Pancreas (tissue), 10 donors: ENCODE results near the gene ITPR1. TPM values are rescaled to one million over a fixed set of nuclear protein-coding genes. Genes with fewer than 3 reads are reported as not detected.

Experiments used
- ATAC-seq, 4 donors: fragments of 200-7000 bp; cut with Tn5 transposase; one replicate each; pipeline versions ENCODE4 v1.8.0 to v1.9.1; 2020; ENCODE audit warnings: mild to moderate bottlenecking in 4 of 4, moderate library complexity in 4 of 4
- DNase-seq, 6 donors: peaks; one replicate each; pipeline ENCODE4 v3.0.0-alpha.2; 2020
- FAIRE-seq: peaks from 2 replicates; lab custom pipeline; 2012; peaks lifted over from hg19 to GRCh38; lab: Jason Lieb, UNC
- H3K27ac ChIP-seq, 4 donors: fragments of 200-600 bp; sonication (generic); 1 replicate in 3 of 4; 2 replicates in 1 of 4; pipeline versions ENCODE4 v1.5.0 to v1.8.0; 2020
- H3K27me3 ChIP-seq, 4 donors: fragments of 200-600 bp; one replicate each; pipeline ENCODE4 v1.8.0; 2021
- H3K36me3 ChIP-seq, 3 donors: fragments of 200-600 bp; sonication (generic) in 1 of 3; one replicate each; pipeline versions ENCODE4 v1.5.0 to v1.8.0; 2020 to 2021
- H3K4me1 ChIP-seq, 3 donors: fragments of 200-600 bp; one replicate each; pipeline ENCODE4 v1.8.0; 2021
- H3K4me3 ChIP-seq, 4 donors: fragments of 200-600 bp; sonication (generic) in 2 of 4; one replicate each; pipeline versions ENCODE4 v1.5.0 to v1.8.0; 2020 to 2021
- H3K9me3 ChIP-seq, 4 donors: fragments of 200-600 bp; one replicate each; pipeline ENCODE4 v1.8.0; 2021
- WGBS, 2 donors: extraction: QIAGEN DNeasy Blood & Tissue Kit; methylation state at CpG; one replicate each; pipeline ENCODE4 v1.1.7; 2013; 5-methylcytosine and 5-hydroxymethylcytosine counted together
- intact Hi-C, 3 donors: fragments of 100-400 bp; cut with DNase I; formaldehyde crosslinking; loops; one replicate each; pipeline versions ENCODE4 v1.11.1 to v1.14.2; 2022
- polyA plus RNA-seq, 2 donors: library from polyadenylated mRNA; stranded (reverse); fragments of 200-250 nt; gene quantifications; one replicate each; pipeline ENCODE4 v1.2.3, GENCODE V29; 2013
- total RNA-seq, 6 donors: library from RNA; stranded (reverse); fragmentation: NEBNext Ultra II Directional in 4 of 6; extraction: Animal tissue kit (Norgen Biotek cat#: 25700) in 4 of 6; gene quantifications; one replicate each; pipeline versions ENCODE4 v1.2.1 to v1.2.4, GENCODE V29; 2021 to 2023
- TF ChIP-seq, protein P1 (sequence below), 4 donors: fragments of 200-600 bp; sonication (generic) in 3 of 4; IDR thresholded peaks; one replicate each; pipeline versions ENCODE4 v1.5.0 to v1.8.0; 2021; ENCODE audit warnings: antibody characterized with exemption in 4 of 4
- donor health status: healthy with polysubstance abuse.
- donor health status: DM: no; HTN: no; CAD: no; lungs with moderate emphysema.
- donor health status: DM: no; HTN: no; CAD: no.
- donor health status: control.
- donor health status: control.
- donor health status: Bipolar disorder and iron deficiency.
- donor health status: DM: yes; HTN: yes; CAD: no.
- donor health status: DM: no; HTN: no; CAD: no.
- donor health status: DM: no; HTN: no; CAD: no.
- donor health status: DM: yes; HTN: yes; CAD: no.

Gene ITPR1
- total and polyA plus RNA-seq, 8 donors, result 4.5 to 19.1 (median 10.1) TPM

DNA sequence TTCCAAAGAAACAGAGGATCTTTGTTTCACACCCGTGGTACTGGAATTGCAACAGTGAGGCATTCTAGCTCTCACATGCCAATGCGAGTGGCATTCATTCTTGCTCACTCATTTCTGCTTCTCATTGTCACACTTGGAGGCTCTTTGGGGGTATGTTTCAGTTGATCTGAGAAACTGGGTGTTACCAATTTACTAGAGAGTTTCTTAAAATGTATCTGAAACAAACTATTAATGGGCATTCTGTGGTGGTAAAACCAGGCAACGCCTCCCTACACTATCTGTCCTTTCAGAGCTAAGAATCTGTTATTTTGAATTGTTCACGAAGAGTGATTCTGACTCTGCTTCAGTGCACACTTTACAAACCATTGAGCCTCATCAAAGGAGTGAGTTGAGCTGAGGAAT lies 345.5 kb downstream of the ITPR1 start:
- no peak for FAIRE-seq
- no peak for ATAC-seq
- no peak for DNase-seq
- no peak overlapping the region for H3K27ac ChIP-seq
- intact Hi-C loops, result no loop called here
- no peaks in the 10 kb centered on the region for H3K27me3 ChIP-seq
- no peaks in the 10 kb centered on the region for H3K9me3 ChIP-seq
- H3K4me1 ChIP-seq, result no peaks in the 10 kb centered on the region
- TF ChIP-seq, protein P1, sequence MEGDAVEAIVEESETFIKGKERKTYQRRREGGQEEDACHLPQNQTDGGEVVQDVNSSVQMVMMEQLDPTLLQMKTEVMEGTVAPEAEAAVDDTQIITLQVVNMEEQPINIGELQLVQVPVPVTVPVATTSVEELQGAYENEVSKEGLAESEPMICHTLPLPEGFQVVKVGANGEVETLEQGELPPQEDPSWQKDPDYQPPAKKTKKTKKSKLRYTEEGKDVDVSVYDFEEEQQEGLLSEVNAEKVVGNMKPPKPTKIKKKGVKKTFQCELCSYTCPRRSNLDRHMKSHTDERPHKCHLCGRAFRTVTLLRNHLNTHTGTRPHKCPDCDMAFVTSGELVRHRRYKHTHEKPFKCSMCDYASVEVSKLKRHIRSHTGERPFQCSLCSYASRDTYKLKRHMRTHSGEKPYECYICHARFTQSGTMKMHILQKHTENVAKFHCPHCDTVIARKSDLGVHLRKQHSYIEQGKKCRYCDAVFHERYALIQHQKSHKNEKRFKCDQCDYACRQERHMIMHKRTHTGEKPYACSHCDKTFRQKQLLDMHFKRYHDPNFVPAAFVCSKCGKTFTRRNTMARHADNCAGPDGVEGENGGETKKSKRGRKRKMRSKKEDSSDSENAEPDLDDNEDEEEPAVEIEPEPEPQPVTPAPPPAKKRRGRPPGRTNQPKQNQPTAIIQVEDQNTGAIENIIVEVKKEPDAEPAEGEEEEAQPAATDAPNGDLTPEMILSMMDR (IDR thresholded peaks at IDR 0.05), result no peak
- H3K4me3 ChIP-seq, result no peak overlapping the region
- H3K36me3 ChIP-seq, result no peaks in the 10 kb centered on the region
- WGBS, 2 donors, result 90 to 95% methylated on average over 4 of the region's 4 CpGs

DNA sequence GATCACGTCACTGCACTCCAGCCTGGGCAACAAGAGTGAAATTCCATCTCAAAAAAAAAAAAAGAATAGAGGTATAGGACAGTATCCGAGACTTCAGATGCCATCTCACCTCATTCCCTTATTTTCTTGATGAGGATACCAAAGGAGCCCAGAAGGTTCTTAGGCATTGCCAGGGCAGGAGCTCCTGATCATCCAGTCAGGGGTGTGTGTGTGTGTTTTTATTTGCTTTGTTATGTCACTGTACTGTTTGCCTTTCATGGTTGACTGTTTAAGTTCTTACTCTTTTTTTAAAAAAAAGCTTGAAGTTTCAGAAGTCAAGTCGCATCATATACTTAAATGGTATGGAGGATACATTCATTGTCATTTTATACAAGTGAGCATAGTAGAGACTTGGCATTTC lies 346.1 kb downstream of the ITPR1 start:
- Histone ChIP-seq H3K27ac (no peak overlapping the region), H3K27me3 (no peaks in the 10 kb centered on the region), H3K4me1 (no peaks in the 10 kb centered on the region), H3K36me3 (no peaks in the 10 kb centered on the region), H3K4me3 (no peak overlapping the region), H3K9me3 (no peaks in the 10 kb centered on the region)
- intact Hi-C loops, result no loop called here
- TF ChIP-seq, protein P1 (IDR thresholded peaks at IDR 0.05), result no peak
- no peak for FAIRE-seq
- 98 to 99% methylated on average over 3 of the region's 3 CpGs for WGBS, 2 donors
- no peak for DNase-seq
- peak in 3 of 4 donors; percentile 28 to 32 (median 32) for ATAC-seq

DNA sequence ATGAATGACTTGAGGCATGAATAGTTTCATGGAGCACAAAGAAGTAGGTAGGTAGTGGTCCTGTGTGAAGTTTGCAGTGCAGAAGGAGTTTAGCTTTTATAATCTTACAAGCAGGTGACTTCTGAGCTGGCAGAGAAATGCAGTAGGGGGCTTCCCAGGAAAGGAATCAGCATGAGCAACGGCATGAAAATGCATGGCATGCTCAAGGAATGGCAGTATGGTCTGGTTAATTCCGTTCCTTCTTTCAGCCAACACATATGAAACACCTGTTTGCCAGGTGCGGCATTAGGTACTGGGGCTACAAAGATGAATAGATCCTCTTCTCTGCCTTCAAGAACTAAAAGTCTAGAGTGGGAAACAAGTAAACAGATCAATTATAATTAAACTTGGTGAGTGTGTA lies 348.1 kb downstream of the ITPR1 start:
- no peak overlapping the region for H3K4me3 ChIP-seq
- ATAC-seq, result no peak
- no peaks in the 10 kb centered on the region for H3K27me3 ChIP-seq
- no peak for DNase-seq
- no peaks in the 10 kb centered on the region for H3K9me3 ChIP-seq
- 75 to 86% methylated on average over 3 of the region's 3 CpGs for WGBS, 2 donors
- no peak for FAIRE-seq
- intact Hi-C loops, result no loop called here
- H3K36me3 ChIP-seq, result no peaks in the 10 kb centered on the region
- no peaks in the 10 kb centered on the region for H3K4me1 ChIP-seq
- no peak overlapping the region for H3K27ac ChIP-seq
- TF ChIP-seq, protein P1 (IDR thresholded peaks at IDR 0.05), result no peak

DNA sequence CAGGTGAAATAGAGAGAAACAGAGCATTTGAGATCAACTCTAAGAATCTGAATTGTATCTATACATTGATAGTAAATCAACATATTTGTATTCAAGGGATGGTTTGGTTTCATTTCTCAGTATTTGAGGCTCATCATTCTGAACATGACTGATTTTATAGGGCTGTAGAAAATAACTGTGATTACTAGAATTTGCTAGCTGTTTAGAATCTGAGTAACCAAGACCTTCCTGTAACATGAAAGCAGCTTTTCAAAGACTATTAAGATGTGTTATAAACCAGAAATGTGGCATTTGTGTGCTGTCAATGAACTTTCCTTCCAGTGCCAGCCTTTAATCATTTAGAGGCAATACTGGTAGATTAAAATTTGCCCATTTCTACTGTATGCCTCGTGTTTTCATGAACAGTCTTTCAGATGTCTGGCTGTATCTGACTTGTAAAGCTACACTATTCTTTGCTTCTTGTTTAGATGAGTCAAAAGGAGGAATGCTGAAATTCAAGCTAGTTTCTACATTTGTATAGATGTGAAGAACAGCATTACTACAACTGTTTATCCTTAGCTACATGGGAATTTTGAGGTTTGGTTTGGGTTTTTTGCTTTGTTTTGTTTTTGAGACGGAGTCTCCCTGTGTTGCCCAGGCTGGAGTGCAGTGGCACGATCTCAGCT lies 348.8 kb downstream of the ITPR1 start:
- FAIRE-seq (no peak), DNase-seq (no peak), ATAC-seq (no peak)
- H3K4me3 ChIP-seq, result no peak overlapping the region
- H3K9me3 ChIP-seq, result no peaks in the 10 kb centered on the region
- intact Hi-C loops, result no loop called here
- TF ChIP-seq, protein P1 (IDR thresholded peaks at IDR 0.05), result no peak
- H3K27me3 ChIP-seq, result no peaks in the 10 kb centered on the region
- no peaks in the 10 kb centered on the region for H3K4me1 ChIP-seq
- H3K36me3 ChIP-seq, result no peaks in the 10 kb centered on the region
- WGBS, 2 donors, result 83 to 93% methylated on average over 3 of the region's 3 CpGs
- no peak overlapping the region for H3K27ac ChIP-seq

DNA sequence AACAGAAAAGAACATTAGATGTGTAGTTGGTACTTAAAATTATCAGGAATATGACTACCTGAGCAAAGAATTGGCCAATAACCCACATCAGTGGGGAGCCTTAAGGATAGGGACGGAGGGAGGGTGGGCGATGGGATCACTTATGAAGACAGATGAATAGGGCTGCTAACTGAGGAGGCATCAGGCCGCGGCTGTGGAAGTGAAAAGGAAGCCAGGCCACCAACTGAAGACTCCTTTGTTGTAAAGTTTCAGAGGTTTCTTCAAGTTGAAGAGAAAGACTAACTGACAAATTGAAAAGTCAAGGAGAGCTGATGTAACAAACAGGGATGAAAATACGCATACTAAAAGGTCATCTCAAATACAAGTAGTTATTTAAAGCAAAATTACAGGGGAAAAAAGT lies 350.5 kb downstream of the ITPR1 start:
- no peaks in the 10 kb centered on the region for H3K27me3 ChIP-seq
- no peak overlapping the region for H3K27ac ChIP-seq
- no peaks in the 10 kb centered on the region for H3K9me3 ChIP-seq
- H3K4me3 ChIP-seq, result no peak overlapping the region
- ATAC-seq (no peak), FAIRE-seq (no peak), DNase-seq (no peak)
- H3K36me3 ChIP-seq, result no peaks in the 10 kb centered on the region
- WGBS, 2 donors, result 94 to 98% methylated on average over 5 of the region's 5 CpGs
- TF ChIP-seq, protein P1 (IDR thresholded peaks at IDR 0.05), result no peak
- intact Hi-C loops, result no loop called here
- H3K4me1 ChIP-seq, result no peaks in the 10 kb centered on the region
